LoVo (cell line): Measurements from ENCODE around the gene RAB13.

Experiments used
- DNase-seq: peaks from one replicate; pipeline ENCODE4 v3.0.0-alpha.2; 2016; ENCODE audit warnings: low spot score

RAB13 gene

GRCh38 chr1:153956997-153957715, 29.0 kb downstream of the RAB13 start:
- no peak for DNase-seq

DNA sequence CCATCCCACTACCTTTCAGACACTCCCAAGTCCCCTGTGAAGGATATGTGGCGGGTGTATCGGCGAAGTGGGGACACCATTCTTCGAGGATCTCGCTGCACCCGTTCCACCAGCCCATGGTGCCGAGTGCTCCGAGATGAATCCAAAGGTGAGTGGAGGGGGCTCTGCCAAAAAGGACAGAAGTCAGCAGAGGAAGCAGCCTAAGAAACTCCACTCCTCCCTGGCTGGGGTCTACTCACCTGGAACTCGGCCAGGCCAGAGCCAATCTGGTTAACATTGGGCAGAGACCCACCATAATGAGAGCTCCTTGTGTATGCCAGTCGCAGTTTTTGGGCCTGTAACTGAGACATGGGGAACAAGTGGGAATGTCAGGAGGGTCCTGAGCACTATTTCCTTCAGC, 31.3 kb downstream of the RAB13 start:
- DNase-seq, result no peak

GRCh38 chr1:153953859-153954365, 32.2 kb downstream of the RAB13 start:
- DNase-seq, result no peak

DNA sequence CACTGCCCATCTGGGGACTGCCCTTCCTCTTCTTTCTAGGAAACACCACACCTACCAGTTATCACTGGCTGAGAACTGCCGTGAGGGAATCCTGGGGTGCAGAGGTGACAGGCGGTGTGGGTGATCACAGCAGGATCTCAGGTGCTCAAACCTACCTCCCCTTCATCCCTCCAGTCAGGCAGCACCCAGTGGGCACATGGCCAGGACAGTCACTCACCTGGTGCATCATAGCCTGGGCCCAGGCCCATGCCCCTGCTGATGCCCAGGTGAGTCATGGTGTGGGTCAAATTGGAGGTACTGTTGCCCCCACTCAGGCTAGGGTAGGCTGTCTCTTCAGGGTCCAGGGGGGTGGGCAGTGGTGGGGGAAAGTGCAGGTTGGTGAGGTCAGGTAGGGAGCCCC, 34.3 kb downstream of the RAB13 start:
- no peak for DNase-seq

GRCh38 chr1:153951183-153951582, 35.0 kb downstream of the RAB13 start:
- DNase-seq, result no peak

DNA sequence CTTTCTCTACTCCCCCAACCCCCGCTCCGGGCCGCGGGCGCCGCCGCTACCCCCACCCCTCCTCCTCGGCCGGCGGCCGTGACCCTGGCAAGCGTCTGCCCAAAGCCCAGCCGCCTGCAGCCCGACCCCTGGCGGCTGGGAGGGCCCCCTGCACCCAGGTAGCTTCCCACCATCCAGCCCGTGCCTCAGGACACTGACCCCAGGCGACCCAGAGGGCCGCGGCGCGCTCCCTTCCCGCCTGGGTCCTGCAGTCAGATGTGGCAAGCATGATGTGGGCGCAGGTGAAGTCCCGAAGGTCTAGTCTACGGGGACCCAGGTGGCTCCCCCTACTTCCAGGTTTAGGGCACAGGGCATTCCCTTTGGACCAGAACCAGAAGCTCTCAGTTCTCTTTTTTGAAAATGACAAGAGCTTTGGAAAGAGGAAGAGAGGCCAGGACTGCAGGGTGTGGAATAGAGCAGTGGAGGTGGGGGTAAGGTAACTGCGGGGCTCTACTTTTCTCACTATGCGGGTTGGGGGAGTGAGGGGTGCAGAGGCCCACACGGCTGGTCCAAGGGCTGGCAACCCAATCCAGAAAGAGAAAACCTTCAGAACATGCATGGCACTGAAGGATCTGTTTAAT, 39.4 kb downstream of the RAB13 start, which contains the start of gene DENND4B:
TSS of gene DENND4B (minus strand) at position 97 of the 620 bp plus-strand sequence. CDS start 2,344 bp downstream, outside the sequence.
- peak; percentile 87 for DNase-seq

- peak; percentile 53 for DNase-seq
These were observed 40.1 kb downstream of the RAB13 start for GRCh38 chr1:153945795-153946621.

DNA sequence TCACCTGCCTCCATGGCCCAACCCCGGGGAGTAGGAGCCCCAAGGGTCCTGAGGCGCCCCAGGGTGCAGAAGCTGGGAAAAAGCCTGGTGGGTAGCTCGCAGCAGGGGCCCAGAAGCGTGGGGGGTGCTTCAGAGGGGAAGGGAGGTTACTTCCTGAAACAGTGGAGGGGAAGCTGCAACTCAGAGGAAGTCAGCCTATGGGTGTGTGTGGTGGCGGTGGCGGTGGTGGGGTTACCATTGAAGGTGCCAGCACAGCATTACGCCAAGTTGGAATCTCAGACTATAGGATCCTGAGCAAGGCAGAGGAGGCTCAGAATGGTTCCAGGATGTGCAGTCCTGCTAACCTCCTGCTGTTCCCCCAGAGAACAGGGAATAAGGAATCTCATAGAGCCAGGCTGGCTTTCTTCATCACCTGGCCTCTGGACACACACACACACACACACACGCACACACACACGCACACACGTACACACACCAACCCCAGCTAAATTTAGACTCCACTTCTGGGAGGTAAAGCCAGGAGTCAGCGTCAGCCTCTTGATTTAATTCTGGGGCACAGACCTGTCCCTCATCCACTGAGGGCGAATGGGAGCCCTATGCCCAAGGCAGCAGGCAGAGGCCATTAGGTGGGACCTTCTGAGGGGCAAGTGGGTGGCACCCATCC, 40.9 kb downstream of the RAB13 start:
- DNase-seq, result no peak

GRCh38 chr1:153944827-153945117, 41.4 kb downstream of the RAB13 start:
- no peak for DNase-seq

DNA sequence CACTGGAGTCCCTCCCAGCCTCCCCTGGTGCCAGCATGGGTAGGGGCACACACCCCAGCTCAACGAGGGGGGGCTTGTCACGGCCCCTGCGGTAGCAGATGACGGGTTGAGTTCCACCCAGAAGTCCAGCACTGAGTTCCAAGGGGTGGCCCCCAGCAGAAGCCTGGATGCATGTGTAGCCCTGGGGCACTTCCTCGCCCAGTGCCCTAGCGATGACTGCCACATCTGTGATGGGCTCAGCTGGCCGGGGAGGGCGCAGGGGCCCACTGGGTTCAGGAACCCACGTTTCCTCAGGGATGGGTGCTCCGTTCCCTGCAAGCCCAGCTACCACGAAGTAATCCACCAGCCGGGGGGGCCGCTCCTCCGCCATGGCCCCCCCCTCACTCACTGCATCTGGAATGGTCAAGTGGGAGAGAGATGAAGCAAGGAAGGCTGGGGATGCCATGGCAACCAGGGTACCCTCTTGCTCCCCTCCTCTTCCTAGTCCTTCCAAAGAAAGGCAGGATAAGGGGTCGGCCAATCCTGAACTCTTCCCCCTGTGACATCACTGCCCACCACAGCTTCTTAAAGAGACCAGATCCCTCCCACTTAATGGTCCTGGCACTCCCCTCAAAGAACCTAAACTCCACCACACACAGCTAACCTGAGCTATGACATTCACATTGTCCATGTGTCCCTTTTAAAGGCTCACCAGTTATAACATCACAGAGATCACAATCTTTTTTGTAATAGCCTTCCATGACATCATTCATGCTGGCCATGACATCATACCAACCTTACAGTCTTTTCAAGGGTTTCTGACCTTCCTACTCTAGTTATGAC, 41.9 kb downstream of the RAB13 start:
- no peak for DNase-seq

DNA sequence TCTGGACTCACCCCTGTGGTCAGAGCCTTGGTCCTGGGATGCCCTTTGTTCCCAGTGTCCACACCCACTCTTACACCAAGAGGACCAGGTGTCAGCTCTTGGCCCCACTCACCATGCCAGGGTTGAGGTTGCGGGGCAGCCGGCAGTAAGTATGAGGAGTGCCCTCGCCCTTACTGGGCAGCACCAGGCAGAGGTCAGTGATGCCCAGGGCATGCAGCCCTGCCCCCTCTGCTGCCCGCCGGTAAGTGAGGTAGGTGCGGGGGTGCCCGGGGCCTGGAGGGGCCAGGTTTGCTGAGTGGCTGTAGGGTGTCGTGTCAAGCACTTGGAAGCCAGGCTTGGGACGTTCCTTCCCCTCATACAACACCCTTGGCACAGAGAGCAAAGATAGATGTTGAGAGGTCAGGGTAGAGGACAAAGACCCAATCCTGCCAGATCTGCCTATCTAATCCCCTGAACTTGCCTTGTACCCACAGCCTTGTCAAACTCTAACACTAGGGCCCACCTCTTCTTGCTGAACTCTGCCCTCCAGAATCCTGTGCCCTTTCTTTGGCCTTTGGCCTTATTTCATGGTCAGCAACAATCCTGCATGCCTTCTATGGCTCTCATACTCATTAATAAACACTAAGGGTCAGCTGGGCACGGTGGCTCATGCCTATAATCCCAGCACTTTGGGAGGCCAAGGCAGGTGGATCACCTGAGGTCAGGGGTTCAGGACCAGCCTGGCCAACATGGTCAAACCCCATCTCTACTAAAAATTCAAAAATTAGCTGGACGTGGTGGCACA, 43.2 kb downstream of the RAB13 start:
- no peak for DNase-seq

GRCh38 chr1:153941826-153942725, 44.1 kb downstream of the RAB13 start:
- no peak for DNase-seq

- DNase-seq, result no peak
These were observed 45.4 kb downstream of the RAB13 start for GRCh38 chr1:153940756-153941155.

GRCh38 chr1:153939476-153939875, 46.7 kb downstream of the RAB13 start:
- DNase-seq, result no peak

- DNase-seq, result no peak
These were observed 47.1 kb downstream of the RAB13 start for GRCh38 chr1:153938996-153939395.

GRCh38 chr1:153937331-153937730, 48.8 kb downstream of the RAB13 start:
- DNase-seq, result no peak

DNA sequence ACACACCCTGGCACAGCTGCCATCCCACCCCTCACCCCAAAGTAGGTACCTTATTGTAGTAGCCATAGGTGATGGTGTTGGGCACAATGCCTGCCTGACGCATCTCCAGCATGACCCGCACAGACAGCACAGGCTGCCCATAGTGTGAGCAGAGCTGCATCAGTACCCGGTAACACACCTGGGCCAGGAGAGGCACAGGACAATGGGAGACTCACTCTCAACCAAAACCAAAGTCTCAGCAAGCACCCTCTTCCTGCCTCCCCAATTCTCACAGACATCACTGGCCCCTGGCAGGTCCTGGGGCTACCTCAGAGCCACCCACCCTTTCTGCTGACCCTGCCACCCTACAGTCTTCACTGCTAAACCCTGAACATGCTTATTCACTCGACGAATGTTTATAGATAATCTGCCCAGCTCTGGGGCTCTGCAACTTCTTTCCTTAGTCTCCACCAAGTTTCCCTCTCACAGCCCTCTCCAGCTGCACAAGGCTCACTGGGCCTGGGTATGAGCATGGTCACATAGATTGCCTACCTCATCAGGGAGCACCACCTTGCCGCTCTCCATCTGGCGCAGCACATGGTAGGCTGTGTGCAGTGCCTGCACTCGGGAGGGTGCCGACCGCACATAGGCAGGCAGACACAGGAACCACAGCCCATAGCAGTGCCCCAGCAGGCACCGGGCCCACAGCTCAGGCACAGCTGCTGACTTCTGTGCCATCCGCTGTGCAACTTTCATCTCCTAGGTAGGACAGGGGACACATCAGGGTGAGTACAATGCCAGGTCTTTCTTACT, 49.9 kb downstream of the RAB13 start:
- no peak for DNase-seq

- no peak for DNase-seq
These were observed 51.4 kb downstream of the RAB13 start for GRCh38 chr1:153934746-153935145.

- no peak for DNase-seq
These were observed 52.2 kb downstream of the RAB13 start for GRCh38 chr1:153933955-153934354.
